ENCODE measurements around the gene SLC22A12.
A peak's percentile ranks its signal among the peaks of the same experiment; 100 is the strongest.

The SLC22A12 gene

DNA sequence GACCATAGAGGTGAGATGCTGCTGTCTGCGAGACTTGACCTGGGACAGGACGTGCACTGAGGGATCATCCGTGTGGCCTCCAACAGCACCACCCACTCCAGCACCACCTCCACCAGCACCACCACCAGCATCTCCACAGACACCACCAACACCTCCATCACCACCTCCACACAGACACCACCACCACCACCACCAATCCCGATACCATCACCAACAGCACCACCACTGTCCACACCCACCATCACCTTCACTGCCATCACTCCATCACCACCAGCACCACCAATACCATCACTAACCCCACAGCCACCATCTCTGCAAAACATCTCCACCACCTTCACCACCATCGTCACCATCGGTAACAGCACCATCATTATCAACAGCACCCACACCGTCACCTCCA lies 26.6 kb upstream of the SLC22A12 start:
- Histone ChIP-seq H3K4me1 (ENCODE audit: insufficient read depth, low read length) (peaks cover 15% of the 10 kb centered on the region; the same call in 1 of the 2 replicates), H3K9ac (ENCODE audit: low read depth, low read length) (no peak overlapping the region), H3K27me3 (ENCODE audit: insufficient read depth, low read length) (no peaks in the 10 kb centered on the region), H3K4me3 (ENCODE audit: low read length) (no peak overlapping the region), H3K36me3 (ENCODE audit: insufficient read depth, low read depth, low read length) (no peaks in the 10 kb centered on the region), H3K27ac (ENCODE audit: low read length) (no peak overlapping the region), H3K9me3 (ENCODE audit: insufficient read depth, low read depth, low read length) (no peaks in the 10 kb centered on the region)

DNA sequence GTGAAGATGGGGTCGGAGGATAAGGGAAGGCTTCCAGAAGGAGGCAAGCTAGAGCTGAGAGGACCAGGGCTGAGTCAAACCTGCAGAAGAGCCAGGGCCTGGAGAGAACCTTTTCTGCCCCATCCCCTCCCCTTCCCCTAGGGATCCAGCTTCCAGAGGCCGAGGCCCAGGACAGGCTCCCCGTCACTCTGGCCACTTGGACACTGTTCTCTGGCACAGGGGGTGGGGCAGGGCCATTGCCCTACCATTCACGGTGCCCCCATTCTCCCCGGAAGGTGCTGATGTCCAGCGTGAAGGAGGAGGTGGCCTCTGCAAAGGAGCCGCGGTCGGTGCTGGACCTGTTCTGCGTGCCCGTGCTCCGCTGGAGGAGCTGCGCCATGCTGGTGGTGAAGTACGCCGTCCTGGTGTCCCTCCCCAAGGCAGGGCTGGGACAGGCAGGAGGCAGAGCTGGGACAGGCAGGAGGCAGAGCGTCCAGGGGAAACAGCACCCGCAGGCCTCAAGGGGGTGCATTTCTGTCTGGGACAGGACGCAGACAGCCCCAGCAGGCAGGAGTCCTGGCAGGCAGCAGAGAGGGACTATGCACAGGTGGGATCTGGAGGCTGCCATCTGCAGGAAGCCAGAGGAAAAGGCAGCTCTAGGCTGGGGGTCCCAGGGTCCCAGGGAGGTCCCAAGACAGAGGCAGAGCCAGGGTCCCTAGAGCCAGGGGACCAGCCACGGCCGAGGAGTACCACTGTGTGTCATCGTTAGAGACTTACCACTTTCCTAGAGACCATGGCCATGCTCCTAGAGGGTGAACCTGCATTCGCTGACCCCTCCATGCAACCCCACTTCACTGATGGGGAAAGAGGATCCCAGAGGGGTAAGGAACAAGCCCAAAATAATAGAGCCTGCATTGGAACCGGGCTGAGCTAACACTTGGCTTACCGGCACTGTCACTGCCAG lies 25.8 kb upstream of the SLC22A12 start:
- no peaks in the 10 kb centered on the region for H3K27me3 ChIP-seq (ENCODE audit: insufficient read depth, low read length)
- H3K4me3 ChIP-seq (ENCODE audit: low read length): no peak overlapping the region
- no peaks in the 10 kb centered on the region for H3K9me3 ChIP-seq (ENCODE audit: insufficient read depth, low read depth, low read length)
- no peak overlapping the region for H3K27ac ChIP-seq (ENCODE audit: low read length)
- H3K36me3 ChIP-seq (ENCODE audit: insufficient read depth, low read depth, low read length): no peaks in the 10 kb centered on the region
- no peak overlapping the region for H3K9ac ChIP-seq (ENCODE audit: low read depth, low read length)
- H3K4me1 ChIP-seq (ENCODE audit: insufficient read depth, low read length): peaks cover 9% of the 10 kb centered on the region; the same call in 1 of the 2 replicates

DNA sequence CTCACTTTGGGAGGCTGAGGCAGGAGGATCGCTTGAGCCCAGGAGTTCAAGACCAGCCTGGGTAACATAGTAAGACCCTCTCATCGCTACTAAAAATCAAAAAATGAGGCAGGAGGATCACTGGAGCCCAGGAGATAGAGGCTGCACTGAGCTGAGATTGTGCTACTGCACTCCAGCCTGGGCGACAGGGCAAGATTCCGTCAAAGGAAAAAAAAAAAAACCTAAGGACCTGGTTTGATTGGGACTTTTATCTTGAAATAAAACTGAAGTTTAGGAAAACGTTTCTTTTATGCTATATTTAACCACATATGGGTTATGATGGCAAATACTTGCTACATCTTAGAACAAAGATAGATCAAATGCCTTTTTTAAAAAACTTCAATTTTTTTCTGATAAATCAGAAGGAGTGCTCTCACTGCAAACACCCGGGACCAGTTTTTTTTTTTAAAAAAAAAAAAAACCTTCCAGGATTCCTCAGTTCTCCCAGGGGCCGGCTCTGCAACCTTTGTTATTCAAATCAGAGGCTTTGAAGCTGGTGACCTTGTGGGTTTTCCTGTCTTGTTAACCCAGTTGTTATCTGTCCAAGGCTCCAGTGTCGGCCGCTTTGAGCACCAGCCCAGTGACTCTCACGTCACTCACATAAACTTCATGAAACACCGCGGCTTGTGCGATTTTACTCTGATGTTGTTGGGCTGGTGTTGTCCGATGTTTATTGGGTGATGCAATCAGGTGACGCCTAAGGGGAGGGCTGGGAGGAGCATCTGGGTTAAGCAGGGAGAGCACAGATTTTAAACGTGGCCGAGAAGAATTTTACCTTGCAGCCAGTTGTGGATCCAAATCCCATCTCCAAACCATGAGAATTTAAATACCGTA lies 24.7 kb upstream of the SLC22A12 start:
- Histone ChIP-seq H3K36me3 (ENCODE audit: insufficient read depth, low read depth, low read length) (no peaks in the 10 kb centered on the region), H3K4me1 (ENCODE audit: insufficient read depth, low read length) (peaks cover 7% of the 10 kb centered on the region; the same call in 1 of the 2 replicates), H3K27me3 (ENCODE audit: insufficient read depth, low read length) (no peaks in the 10 kb centered on the region), H3K4me3 (ENCODE audit: low read length) (peak overlapping the region; percentile 62), H3K9me3 (ENCODE audit: insufficient read depth, low read depth, low read length) (no peaks in the 10 kb centered on the region), H3K27ac (ENCODE audit: low read length) (peak overlapping the region; percentile 34), H3K9ac (ENCODE audit: low read depth, low read length) (peak overlapping the region; percentile 75; the same call in 1 of the 2 replicates)

DNA sequence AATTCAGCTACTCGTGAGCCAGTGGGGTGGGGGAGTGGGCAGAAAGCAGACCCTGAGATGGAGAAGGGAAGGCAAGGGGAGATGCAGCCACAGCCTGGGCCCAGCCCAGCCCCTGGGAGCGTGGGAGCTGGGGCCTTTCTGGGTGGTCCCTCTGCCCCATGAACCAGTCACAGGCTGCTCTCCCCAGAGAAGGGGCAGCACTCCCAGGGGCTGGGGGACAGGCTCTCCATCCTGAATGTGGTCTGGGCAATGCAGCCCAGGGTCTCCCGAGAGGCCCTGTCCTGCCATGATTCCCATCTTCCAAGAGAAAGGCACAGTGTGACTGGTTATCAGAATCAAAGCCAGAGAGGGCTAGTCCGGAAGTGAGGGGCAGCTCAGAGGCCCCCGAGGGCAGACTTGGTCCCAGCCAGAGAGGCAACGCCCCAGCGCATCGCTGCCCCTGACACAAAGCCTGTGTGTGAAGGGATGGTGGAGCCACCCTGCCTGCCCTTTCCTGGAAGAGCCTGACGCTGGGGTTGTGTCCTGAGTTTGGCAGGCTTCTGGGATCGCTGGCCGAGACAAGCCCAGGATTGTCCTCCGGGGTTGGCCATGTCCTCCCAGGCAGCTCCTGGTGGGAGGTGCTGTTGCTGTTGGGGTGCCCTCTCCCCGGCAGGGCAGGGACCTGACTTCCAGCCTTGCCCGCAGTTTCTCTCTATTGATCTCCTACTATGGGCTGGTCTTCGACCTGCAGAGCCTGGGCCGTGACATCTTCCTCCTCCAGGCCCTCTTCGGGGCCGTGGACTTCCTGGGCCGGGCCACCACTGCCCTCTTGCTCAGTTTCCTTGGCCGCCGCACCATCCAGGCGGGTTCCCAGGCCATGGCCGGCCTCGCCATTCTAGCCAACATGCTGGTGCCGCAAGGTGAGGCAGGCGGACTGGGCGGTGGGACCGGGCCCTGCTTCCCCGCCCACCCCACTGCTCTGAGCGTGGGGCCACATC lies 23.8 kb upstream of the SLC22A12 start:
- Histone ChIP-seq H3K4me3 (ENCODE audit: low read length) (peak overlapping the region; percentile 62; the same call in 1 of the 2 replicates), H3K27ac (ENCODE audit: low read length) (peak overlapping the region; percentile 34), H3K27me3 (ENCODE audit: insufficient read depth, low read length) (0 out of 2 replicates have a peak, but pooled peaks cover 6% of the 10 kb centered on the region), H3K36me3 (ENCODE audit: insufficient read depth, low read depth, low read length) (no peaks in the 10 kb centered on the region), H3K9ac (ENCODE audit: low read depth, low read length) (peak overlapping the region; percentile 75; the same call in 1 of the 2 replicates), H3K9me3 (ENCODE audit: insufficient read depth, low read depth, low read length) (no peaks in the 10 kb centered on the region), H3K4me1 (ENCODE audit: insufficient read depth, low read length) (peaks cover 7% of the 10 kb centered on the region; the same call in 1 of the 2 replicates)

DNA sequence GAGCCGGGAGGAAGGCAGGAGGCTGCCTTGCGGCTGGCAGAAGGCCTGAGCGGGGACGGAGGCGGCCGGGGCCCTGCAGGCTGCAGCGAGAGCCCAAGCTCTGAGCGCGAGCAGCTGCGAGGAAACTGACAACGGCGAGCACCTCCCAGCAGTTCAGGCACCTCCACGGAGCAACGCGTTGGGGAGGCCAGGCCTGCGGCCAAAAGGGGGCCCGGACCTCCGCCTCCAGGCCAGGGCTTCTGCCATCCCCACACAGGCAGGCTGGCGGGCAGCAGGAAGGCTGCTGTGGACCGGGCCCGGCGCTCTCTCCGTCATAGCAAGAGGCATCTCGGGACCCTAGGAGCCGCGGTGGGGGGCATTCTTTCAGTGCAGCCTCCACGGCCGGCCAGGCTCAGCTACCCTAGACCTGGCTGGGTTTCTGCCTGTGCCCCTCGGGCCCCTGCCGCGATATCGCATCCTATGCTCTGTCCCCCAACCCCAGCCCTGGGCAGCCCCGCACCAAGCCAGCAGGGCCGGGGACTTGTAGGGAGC lies 22.9 kb upstream of the SLC22A12 start:
- Histone ChIP-seq H3K4me1 (ENCODE audit: insufficient read depth, low read length) (peaks cover 7% of the 10 kb centered on the region; the same call in 1 of the 2 replicates), H3K9me3 (ENCODE audit: insufficient read depth, low read depth, low read length) (no peaks in the 10 kb centered on the region), H3K9ac (ENCODE audit: low read depth, low read length) (no peak overlapping the region), H3K27ac (ENCODE audit: low read length) (no peak overlapping the region), H3K27me3 (ENCODE audit: insufficient read depth, low read length) (0 out of 2 replicates have a peak, but pooled peaks cover 6% of the 10 kb centered on the region), H3K36me3 (ENCODE audit: insufficient read depth, low read depth, low read length) (no peaks in the 10 kb centered on the region), H3K4me3 (ENCODE audit: low read length) (no peak overlapping the region)

DNA sequence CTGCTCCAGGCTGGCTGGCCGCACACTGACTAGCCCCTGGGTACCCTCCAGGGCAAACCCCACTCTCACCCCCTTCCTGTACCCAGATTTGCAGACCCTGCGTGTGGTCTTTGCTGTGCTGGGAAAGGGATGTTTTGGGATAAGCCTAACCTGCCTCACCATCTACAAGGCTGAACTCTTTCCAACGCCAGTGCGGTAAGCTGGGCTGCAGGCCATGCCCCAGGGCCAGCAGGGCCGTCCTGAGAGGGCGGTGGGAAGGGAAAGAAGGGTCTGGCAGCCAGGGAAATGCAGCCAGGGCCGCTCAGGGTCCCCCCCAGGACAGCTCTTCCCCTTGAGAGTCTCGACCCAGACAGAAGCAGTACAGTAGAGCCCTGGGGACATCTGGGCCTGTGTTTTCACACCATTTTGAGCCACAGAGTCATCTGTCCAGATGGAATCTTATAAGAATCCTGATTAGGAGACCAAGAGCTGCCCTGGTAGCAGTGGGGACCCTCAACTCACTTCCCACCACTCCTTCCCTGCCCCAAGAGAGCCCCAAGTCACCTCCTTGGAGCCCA lies 22.4 kb upstream of the SLC22A12 start:
- Histone ChIP-seq H3K9ac (ENCODE audit: low read depth, low read length) (no peak overlapping the region), H3K9me3 (ENCODE audit: insufficient read depth, low read depth, low read length) (no peaks in the 10 kb centered on the region), H3K4me1 (ENCODE audit: insufficient read depth, low read length) (peaks cover 7% of the 10 kb centered on the region; the same call in 1 of the 2 replicates), H3K36me3 (ENCODE audit: insufficient read depth, low read depth, low read length) (no peaks in the 10 kb centered on the region), H3K27me3 (ENCODE audit: insufficient read depth, low read length) (0 out of 2 replicates have a peak, but pooled peaks cover 6% of the 10 kb centered on the region), H3K4me3 (ENCODE audit: low read length) (no peak overlapping the region), H3K27ac (ENCODE audit: low read length) (no peak overlapping the region)

DNA sequence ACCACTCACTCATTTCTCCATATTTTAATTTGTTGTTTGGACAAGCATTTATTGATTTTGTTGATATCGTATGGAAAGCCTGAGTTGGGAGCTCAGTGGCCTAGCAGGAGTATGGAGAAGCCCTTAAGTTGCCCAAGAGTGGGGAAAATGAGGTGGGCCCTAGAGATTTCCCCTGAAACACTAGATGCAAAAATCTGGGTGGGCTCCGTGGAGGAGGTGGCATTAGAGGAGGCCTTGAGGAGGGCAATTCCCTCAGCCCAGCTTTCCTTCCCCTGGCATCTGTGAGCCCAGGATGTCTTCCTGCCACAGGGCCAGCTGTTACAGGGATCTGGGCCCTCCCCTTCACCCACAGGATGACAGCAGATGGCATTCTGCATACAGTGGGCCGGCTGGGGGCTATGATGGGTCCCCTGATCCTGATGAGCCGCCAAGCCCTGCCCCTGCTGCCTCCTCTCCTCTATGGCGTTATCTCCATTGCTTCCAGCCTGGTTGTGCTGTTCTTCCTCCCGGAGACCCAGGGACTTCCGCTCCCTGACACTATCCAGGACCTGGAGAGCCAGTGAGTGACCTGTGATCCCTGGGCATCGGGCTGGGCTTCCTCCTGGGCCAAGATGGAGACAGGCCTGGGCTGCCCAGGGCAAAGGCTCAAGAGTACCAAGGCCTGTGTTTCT lies 21.6 kb upstream of the SLC22A12 start:
- Histone ChIP-seq H3K9me3 (ENCODE audit: insufficient read depth, low read depth, low read length) (no peaks in the 10 kb centered on the region), H3K9ac (ENCODE audit: low read depth, low read length) (no peak overlapping the region), H3K27me3 (ENCODE audit: insufficient read depth, low read length) (0 out of 2 replicates have a peak, but pooled peaks cover 6% of the 10 kb centered on the region), H3K4me3 (ENCODE audit: low read length) (no peak overlapping the region), H3K27ac (ENCODE audit: low read length) (no peak overlapping the region), H3K4me1 (ENCODE audit: insufficient read depth, low read length) (peaks cover 7% of the 10 kb centered on the region; the same call in 1 of the 2 replicates), H3K36me3 (ENCODE audit: insufficient read depth, low read depth, low read length) (no peaks in the 10 kb centered on the region)

DNA sequence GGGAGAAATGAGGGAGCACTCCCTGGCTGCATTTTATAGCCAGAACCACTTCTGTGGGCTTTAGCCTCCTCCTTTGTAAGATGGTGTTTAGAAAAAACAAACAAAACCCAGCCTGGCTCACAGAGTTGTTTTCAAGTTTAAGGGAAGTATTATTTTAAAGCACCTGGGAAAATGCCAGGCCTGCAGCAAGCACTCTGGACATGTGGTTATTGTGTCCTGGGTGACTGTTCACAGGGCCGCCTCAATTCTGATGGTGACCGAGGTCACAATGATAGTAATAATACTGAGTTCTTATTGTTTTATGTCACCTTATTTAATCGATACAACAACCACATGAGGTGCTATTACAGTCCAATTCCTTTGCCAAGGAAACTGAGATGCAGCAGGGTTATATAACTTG lies 20.7 kb upstream of the SLC22A12 start:
- Histone ChIP-seq H3K4me3 (ENCODE audit: low read length) (no peak overlapping the region), H3K4me1 (ENCODE audit: insufficient read depth, low read length) (peaks cover 7% of the 10 kb centered on the region; the same call in 1 of the 2 replicates), H3K27me3 (ENCODE audit: insufficient read depth, low read length) (0 out of 2 replicates have a peak, but pooled peaks cover 6% of the 10 kb centered on the region), H3K27ac (ENCODE audit: low read length) (no peak overlapping the region), H3K9ac (ENCODE audit: low read depth, low read length) (no peak overlapping the region), H3K36me3 (ENCODE audit: insufficient read depth, low read depth, low read length) (no peaks in the 10 kb centered on the region), H3K9me3 (ENCODE audit: insufficient read depth, low read depth, low read length) (no peaks in the 10 kb centered on the region)

DNA sequence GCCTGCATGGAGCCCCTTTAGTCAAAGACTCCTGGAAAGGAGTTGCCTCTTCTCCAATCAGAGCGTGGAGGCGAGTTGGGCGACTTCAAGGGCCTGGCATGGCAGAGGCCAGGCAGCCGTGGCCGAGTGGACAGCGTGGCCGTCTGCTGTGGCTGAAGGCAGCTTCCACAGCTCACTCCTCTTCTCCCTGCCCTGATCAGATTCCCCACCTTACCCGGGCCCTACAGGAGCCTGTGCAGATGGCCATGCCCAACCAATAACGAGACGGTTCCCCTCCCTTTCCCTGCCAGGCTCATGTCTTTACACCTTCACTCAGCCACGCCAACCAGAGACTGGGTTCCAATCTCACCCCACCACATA lies 20.0 kb upstream of the SLC22A12 start:
- Histone ChIP-seq H3K36me3 (ENCODE audit: insufficient read depth, low read depth, low read length) (no peaks in the 10 kb centered on the region), H3K27me3 (ENCODE audit: insufficient read depth, low read length) (0 out of 2 replicates have a peak, but pooled peaks cover 6% of the 10 kb centered on the region), H3K27ac (ENCODE audit: low read length) (no peak overlapping the region), H3K4me3 (ENCODE audit: low read length) (no peak overlapping the region), H3K9ac (ENCODE audit: low read depth, low read length) (no peak overlapping the region), H3K9me3 (ENCODE audit: insufficient read depth, low read depth, low read length) (no peaks in the 10 kb centered on the region), H3K4me1 (ENCODE audit: insufficient read depth, low read length) (peaks cover 7% of the 10 kb centered on the region; the same call in 1 of the 2 replicates)

All from iPS-20b (cell line).